Activated T-helper 17 cell treated with anti-CD3 and anti-CD28 coated beads, Interleukin-2, amount 50 U/mL, for 72 hours (primary cell): ENCODE data around the gene AKAP12. TPM values are rescaled to one million over a fixed set of nuclear protein-coding genes. Genes with fewer than 3 reads are reported as not detected.

ENCODE experiments used
- ATAC-seq: fragments of 150-1000 bp; cut with Tn5 transposase; replicated peaks from 2 replicates; pipeline ENCODE4 v1.10.0; 2021; ENCODE audit warnings: mild to moderate bottlenecking, moderate library complexity
- H3K27ac Mint-ChIP-seq: one replicate; pipeline ENCODE4 v1.8.0; 2022; ENCODE audit warnings: mixed read lengths
- H3K27me3 Mint-ChIP-seq: one replicate; pipeline ENCODE4 v1.8.0; 2022; ENCODE audit warnings: mixed read lengths
- H3K36me3 Mint-ChIP-seq: one replicate; pipeline ENCODE4 v1.8.0; 2022; ENCODE audit warnings: low read depth, mild to moderate bottlenecking, mixed read lengths
- H3K4me1 Mint-ChIP-seq: one replicate; pipeline ENCODE4 v1.8.0; 2022; ENCODE audit warnings: mixed read lengths
- H3K4me3 Mint-ChIP-seq: one replicate; pipeline ENCODE4 v1.8.0; 2022; ENCODE audit warnings: mild to moderate bottlenecking, mixed read lengths
- H3K9me3 Mint-ChIP-seq: one replicate; pipeline ENCODE4 v1.8.0; 2022; ENCODE audit warnings: mixed read lengths
- total RNA-seq, 2 donors: library from RNA; stranded (reverse); gene quantifications; one replicate each; pipeline ENCODE4 v1.2.3, GENCODE V29; 2022

AKAP12 gene
- total RNA-seq, 2 donors from 2014 or later, result 0.35 to 0.79 TPM

DNA sequence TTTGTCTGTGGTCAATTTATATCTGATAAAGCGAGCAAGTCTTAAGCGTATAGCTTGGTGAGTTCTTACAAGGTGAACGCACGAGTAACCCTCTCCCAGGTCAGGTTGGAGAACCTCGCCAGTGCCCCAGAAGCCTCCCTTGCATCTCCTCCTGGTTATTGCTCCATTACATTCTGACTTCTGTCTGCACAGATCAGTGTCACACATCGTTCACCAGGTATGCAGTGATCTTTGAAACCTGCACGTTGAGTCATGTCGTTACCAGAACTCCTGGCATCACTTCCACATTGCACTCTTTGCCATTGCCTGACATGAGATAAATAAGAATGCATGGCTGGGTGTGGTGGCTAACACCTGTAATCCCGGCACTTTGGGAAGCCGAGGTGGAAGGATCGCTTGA, 44.2 kb downstream of the AKAP12 start:
- no peaks in the 10 kb centered on the region for H3K36me3 Mint-ChIP-seq
- H3K9me3 Mint-ChIP-seq, result no peaks in the 10 kb centered on the region
- H3K27me3 Mint-ChIP-seq, result peaks cover 27% of the 10 kb centered on the region
- H3K4me1 Mint-ChIP-seq, result peaks cover 4% of the 10 kb centered on the region
- peak; percentile 29 for ATAC-seq
- H3K4me3 Mint-ChIP-seq, result no peak overlapping the region
- H3K27ac Mint-ChIP-seq, result no peak overlapping the region

DNA sequence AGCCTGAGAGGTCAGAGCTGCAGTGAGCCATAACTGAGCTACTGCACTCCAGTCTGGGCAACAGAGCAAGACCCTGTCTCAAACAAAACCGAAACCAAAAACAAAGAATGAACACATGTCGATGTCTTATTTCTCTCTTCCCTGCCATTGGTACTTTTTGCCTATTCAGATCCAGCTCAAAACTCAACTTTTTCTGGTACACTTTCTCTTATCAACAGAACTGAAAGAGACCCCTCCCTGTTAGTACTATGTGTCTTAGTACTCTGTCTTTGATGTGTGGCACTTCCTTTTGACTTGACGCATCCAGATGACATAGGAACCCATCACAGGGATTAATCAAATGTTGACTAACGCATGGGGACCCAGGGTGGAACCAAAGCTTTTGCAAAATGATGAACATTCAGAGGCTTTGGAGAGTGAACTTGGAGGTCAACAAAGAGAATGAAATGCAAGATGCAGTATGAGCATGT, 44.8 kb downstream of the AKAP12 start:
- H3K9me3 Mint-ChIP-seq, result no peaks in the 10 kb centered on the region

DNA sequence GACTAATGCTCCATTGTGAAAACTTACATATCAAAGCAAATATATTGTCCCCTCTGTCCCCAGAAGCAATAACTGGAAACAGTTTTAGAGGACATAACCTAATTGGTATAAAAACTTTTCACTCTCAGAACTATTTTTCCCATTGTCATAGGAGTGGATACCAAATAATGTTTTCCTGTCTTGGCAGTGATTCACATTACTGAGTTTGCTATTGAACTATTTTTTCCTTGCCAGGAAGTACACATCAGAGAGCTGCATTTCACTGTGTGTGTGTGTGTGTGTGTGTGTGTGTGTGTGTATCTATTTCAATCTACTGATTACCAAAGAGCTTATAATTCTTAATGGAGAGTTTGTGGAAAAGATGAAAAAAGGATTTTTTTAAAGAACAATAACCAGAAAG, 45.4 kb downstream of the AKAP12 start:
- H3K4me3 Mint-ChIP-seq, result peak overlapping the region; percentile 11
- H3K36me3 Mint-ChIP-seq, result no peaks in the 10 kb centered on the region
- ATAC-seq, result no peak
- peaks cover 27% of the 10 kb centered on the region for H3K27me3 Mint-ChIP-seq
- no peaks in the 10 kb centered on the region for H3K9me3 Mint-ChIP-seq
- H3K27ac Mint-ChIP-seq, result no peak overlapping the region
- peaks cover 11% of the 10 kb centered on the region for H3K4me1 Mint-ChIP-seq

More for the DNA sequence above, 44.8 kb downstream of the AKAP12 start:
- peak overlapping the region; percentile 11 for H3K4me3 Mint-ChIP-seq
- peaks cover 27% of the 10 kb centered on the region for H3K27me3 Mint-ChIP-seq
- H3K27ac Mint-ChIP-seq, result no peak overlapping the region
- H3K4me1 Mint-ChIP-seq, result peaks cover 6% of the 10 kb centered on the region
- H3K36me3 Mint-ChIP-seq, result no peaks in the 10 kb centered on the region
- ATAC-seq, result peak; percentile 75

DNA sequence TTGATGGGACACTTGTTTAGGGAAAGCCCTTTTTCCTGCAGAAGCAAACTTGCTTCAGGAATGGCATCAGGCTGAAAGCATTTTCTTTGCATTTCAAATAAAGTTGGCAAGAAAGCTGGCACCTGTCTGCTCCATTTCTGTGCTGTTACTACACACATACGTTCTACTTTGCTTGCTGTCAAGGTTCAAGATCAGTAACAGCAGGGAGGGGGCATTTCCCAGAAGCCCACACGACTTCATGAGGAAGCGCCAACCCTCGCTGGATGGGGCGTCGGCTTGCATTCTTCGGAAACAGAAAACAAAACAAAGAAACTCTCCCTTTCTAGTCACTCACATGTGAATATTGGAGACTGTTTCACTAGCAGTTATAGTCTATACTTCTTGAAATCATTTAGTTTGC, 46.4 kb downstream of the AKAP12 start:
- Mint-ChIP-seq H3K27me3 (peaks cover 30% of the 10 kb centered on the region), H3K9me3 (no peaks in the 10 kb centered on the region), H3K36me3 (no peaks in the 10 kb centered on the region), H3K27ac (no peak overlapping the region), H3K4me1 (peaks cover 11% of the 10 kb centered on the region), H3K4me3 (no peak overlapping the region)
- no peak for ATAC-seq

DNA sequence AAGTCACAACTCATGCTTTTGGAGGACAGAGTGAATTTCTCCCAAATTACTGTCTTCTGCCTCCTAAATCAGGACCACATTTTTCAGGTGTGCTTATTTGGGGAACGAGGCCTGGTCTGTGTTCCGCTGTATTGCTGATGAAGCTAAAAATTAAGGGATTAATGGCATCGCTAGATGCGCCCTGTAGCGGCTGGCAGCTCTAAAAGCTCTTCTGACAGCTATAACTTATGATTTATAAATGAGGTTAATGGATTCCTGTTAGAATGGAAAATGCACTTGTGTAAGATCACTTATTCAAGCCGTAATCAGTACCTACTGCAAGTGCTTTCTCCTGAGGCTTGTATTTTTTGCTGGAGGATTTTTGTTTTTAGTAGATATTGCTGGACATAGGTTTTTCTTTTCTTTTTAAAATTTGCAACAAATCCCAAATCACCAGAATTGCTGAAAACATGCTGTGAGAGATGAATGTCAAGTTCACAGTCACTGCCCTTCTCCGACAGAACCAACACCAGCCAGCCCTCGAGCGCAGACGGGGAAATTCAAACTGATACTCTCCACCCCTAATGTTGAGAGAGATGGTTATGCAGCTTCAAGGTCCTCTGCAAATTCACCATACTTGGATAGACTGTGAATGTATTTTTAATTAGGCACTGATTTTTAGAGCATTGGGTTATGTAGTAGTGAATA, 49.1 kb downstream of the AKAP12 start:
- H3K4me3 Mint-ChIP-seq, result no peak overlapping the region
- no peaks in the 10 kb centered on the region for H3K9me3 Mint-ChIP-seq
- ATAC-seq, result peak; percentile 53
- H3K27me3 Mint-ChIP-seq, result peaks cover 32% of the 10 kb centered on the region
- H3K4me1 Mint-ChIP-seq, result peaks cover 11% of the 10 kb centered on the region
- no peaks in the 10 kb centered on the region for H3K36me3 Mint-ChIP-seq
- H3K27ac Mint-ChIP-seq, result no peak overlapping the region

DNA sequence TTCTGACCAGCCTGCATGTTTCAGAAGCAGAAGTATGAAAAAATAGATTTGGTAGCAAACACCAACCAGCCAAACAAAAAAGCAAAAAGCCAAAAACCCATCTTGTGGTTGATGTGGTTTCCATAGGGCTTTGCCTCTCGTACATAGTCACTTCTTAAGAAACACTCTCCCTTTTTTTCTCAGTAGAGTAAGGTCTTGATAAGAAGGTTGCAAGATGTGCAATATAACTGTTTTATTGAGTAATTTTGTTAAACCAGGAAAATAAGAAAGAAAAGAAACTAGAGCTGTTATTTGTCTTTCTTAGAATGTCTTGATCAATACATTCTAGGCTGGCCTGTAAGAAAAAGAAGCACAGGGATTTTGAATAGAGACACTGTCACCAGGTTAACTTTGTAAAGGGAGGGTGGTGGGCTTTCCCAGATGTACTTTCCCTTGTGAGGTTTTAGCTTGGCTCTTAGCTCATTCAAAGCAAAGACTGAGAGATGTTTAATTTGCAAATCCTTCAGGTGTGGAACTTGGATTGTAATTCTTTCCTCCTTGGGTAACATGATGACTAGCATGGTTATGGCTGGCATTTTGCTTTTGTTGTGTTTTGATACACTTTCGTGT, 49.7 kb downstream of the AKAP12 start:
- H3K27me3 Mint-ChIP-seq, result peaks cover 31% of the 10 kb centered on the region
- H3K9me3 Mint-ChIP-seq, result no peaks in the 10 kb centered on the region
- H3K27ac Mint-ChIP-seq, result no peak overlapping the region
- H3K4me1 Mint-ChIP-seq, result peaks cover 10% of the 10 kb centered on the region
- H3K36me3 Mint-ChIP-seq, result no peaks in the 10 kb centered on the region
- peak; percentile 68 for ATAC-seq
- no peak overlapping the region for H3K4me3 Mint-ChIP-seq

DNA sequence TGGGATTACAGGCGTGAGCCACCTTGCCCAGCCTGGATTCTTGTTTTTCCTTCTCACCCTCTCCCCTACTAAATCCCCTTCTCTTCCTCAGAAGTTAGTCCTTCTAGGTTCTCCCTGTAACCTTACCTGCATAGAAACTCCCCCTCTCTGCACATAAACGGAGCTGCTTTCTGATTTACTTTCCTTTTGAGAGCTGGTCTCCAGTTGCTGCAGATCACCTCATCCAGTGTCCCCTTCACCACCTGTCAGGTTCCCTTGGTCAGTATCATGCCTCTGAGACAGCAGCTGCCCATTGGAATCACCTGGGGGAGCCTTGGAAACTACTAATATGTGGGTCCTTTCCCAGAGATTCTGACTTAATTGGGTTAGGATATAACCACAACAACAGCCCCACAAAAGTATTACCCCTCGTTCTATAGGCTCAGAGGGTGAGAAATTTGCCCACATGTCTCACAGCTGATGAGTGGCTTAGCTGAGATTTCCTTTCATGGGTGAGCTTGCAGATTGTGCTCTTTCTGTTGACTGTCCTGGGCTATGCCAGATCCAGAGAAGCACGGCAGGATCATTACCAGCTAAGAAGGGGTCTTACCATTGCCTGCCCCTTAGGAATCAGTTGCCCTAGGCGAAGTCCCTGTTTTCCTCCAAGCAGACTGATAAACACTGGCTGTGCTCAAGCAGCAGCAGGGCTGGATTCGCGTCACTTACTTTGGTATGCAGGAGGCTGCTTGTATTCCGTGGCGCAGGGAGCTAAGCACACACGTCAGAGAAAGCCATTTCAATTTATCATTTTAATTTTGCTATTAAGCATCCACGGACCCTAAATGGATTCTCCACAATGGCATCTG, 51.3 kb downstream of the AKAP12 start:
- Mint-ChIP-seq H3K27me3 (peaks cover 27% of the 10 kb centered on the region), H3K36me3 (no peaks in the 10 kb centered on the region), H3K9me3 (no peaks in the 10 kb centered on the region), H3K27ac (no peak overlapping the region), H3K4me3 (no peak overlapping the region), H3K4me1 (peaks cover 7% of the 10 kb centered on the region)
- no peak for ATAC-seq

DNA sequence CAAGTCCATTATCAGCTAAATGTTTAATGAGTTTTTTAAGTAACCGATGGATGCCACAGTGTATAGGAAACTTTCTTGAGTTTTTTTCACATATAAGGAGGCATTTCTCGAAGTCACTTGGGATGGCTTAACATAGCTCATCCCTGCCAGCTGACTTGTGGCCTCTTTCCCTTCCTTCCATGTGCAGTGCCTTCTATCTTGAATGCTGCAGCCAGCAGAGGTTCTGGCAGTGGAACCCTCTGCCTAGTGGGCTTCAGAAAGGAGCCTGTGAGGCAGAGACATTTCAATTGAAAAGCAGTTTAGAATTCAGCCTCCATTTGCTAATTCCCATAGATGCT, 51.9 kb downstream of the AKAP12 start:
- no peak overlapping the region for H3K4me3 Mint-ChIP-seq
- no peaks in the 10 kb centered on the region for H3K9me3 Mint-ChIP-seq
- H3K27me3 Mint-ChIP-seq, result peaks cover 24% of the 10 kb centered on the region
- no peak overlapping the region for H3K27ac Mint-ChIP-seq
- ATAC-seq, result no peak
- no peaks in the 10 kb centered on the region for H3K36me3 Mint-ChIP-seq
- peaks cover 7% of the 10 kb centered on the region for H3K4me1 Mint-ChIP-seq

DNA sequence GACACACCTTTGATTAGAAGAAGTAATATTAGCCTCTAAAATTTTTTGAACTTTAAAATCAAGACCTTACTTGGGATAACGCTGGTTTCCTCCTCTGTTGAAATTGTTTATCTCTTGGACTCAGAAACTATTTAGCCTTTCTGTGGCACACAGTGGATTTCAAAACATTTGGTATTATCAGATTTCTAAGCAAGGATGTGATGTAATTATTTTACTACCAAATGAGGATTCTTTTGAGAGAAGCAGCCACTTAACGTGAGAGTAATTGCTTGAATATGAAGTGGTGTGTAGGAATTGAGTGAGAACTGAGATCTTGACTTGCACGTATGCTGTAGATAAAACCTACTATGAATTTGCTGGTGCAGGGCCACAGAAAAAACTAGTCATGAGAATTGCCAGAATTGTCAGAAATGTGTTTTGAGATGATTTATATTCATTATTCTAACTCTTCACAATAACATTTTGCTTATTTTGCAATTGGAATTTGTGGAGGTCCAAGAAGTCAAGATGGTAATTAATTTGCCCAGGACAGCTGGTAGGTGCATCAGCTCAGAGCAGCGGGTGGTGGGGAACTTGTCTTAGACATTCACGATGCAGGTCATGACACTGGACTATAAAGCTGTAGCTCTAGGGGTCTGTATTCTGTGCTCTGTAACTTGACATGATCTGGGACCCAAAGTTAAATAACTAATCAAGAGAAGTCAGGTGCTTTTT, 53.4 kb downstream of the AKAP12 start:
- Mint-ChIP-seq H3K4me1 (peaks cover 7% of the 10 kb centered on the region), H3K36me3 (no peaks in the 10 kb centered on the region)

DNA sequence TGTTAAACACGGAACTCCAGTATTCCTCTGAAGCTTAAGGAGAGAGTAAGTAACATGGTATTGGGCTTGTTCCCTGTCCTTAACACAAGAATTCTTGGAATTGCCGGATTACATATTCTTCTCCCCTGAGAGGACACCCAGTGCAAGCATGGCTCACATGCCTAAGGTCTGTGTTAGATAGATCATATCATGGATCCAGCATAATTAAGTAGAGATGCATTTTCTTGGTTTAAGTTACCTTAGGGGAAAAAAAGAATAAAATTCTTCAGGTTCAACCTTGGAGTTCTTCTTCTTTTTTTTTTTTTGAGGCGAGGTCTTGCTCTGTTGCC, 53.9 kb downstream of the AKAP12 start:
- no peak for ATAC-seq
- Mint-ChIP-seq H3K4me3 (no peak overlapping the region), H3K27ac (no peak overlapping the region), H3K27me3 (peaks cover 28% of the 10 kb centered on the region), H3K36me3 (no peaks in the 10 kb centered on the region), H3K4me1 (peaks cover 7% of the 10 kb centered on the region), H3K9me3 (no peaks in the 10 kb centered on the region)

More for the DNA sequence above, 53.4 kb downstream of the AKAP12 start:
- H3K27me3 Mint-ChIP-seq, result peaks cover 28% of the 10 kb centered on the region
- ATAC-seq, result no peak
- no peak overlapping the region for H3K4me3 Mint-ChIP-seq
- no peak overlapping the region for H3K27ac Mint-ChIP-seq
- no peaks in the 10 kb centered on the region for H3K9me3 Mint-ChIP-seq

DNA sequence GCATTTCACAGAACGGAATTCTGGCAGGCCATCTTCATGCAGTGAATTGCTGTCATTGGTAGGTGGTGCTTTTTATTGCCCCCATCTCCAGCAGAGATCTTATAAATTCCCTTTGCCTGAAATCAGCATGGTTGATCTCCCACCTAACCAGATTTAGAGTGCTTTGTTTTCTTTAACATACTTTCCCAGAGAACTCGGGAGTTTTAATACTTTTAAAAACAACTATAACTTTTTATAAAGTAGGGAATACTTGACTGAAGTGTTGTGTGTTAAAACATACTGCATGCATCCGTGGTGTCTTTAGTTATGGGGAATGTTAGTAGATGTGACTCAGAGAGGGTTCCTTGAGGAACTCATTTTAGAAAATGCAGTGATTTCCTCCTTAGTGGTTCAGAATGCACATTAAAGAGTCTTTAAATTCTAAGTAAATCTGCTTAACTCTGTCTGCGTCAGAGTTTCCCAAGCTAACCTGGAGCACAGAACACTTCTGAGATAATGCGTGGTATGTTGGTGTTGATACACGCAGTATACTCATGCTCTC, 54.9 kb downstream of the AKAP12 start:
- Mint-ChIP-seq H3K36me3 (no peaks in the 10 kb centered on the region), H3K4me1 (peaks cover 5% of the 10 kb centered on the region), H3K27me3 (peaks cover 28% of the 10 kb centered on the region), H3K4me3 (no peak overlapping the region), H3K27ac (no peak overlapping the region), H3K9me3 (no peaks in the 10 kb centered on the region)
- no peak for ATAC-seq

DNA sequence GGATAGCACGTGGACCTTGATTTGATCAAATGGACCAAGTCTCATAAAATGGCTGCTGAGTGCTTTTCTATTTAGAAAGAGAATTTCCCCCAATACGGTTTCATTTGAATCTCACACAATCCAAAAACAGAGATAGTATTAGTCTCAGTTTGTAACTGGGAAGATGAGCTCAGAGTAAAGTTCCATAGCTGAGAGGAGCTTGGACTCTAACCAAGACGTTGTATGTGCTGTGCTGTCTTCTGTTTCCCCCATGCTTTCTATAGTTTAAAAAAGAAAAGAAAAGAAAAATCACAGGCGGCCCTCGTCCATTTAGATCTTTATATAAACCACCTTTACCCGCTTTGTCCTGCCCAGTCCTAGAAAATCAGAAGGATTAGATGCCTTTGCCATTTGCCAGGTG, 58.1 kb downstream of the AKAP12 start:
- peaks cover 20% of the 10 kb centered on the region for H3K27me3 Mint-ChIP-seq
- no peak for ATAC-seq
- H3K36me3 Mint-ChIP-seq, result no peaks in the 10 kb centered on the region
- H3K4me1 Mint-ChIP-seq, result no peaks in the 10 kb centered on the region
- H3K4me3 Mint-ChIP-seq, result no peak overlapping the region
- no peak overlapping the region for H3K27ac Mint-ChIP-seq
- no peaks in the 10 kb centered on the region for H3K9me3 Mint-ChIP-seq

DNA sequence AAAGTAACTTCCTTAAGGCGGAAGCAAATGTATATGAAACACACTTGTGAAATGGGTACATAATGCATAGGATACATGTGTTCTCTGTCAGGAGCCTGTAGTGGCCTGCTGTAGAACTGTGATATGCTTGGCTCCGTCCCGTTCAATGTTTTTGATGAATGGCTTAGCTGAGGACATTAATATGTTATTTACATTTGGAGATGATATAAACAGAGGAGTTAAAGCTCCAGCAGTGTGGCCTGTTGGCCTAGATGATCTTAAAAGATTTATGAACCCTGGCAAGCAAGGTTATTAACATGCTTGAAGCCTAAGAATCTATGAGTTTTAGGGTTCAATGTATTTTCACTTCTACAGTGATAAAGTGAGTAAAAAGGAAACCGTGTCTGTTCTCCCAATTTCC, 59.2 kb downstream of the AKAP12 start:
- Mint-ChIP-seq H3K4me1 (no peaks in the 10 kb centered on the region), H3K4me3 (no peak overlapping the region), H3K36me3 (no peaks in the 10 kb centered on the region), H3K9me3 (no peaks in the 10 kb centered on the region), H3K27me3 (peaks cover 13% of the 10 kb centered on the region), H3K27ac (no peak overlapping the region)
- no peak for ATAC-seq

DNA sequence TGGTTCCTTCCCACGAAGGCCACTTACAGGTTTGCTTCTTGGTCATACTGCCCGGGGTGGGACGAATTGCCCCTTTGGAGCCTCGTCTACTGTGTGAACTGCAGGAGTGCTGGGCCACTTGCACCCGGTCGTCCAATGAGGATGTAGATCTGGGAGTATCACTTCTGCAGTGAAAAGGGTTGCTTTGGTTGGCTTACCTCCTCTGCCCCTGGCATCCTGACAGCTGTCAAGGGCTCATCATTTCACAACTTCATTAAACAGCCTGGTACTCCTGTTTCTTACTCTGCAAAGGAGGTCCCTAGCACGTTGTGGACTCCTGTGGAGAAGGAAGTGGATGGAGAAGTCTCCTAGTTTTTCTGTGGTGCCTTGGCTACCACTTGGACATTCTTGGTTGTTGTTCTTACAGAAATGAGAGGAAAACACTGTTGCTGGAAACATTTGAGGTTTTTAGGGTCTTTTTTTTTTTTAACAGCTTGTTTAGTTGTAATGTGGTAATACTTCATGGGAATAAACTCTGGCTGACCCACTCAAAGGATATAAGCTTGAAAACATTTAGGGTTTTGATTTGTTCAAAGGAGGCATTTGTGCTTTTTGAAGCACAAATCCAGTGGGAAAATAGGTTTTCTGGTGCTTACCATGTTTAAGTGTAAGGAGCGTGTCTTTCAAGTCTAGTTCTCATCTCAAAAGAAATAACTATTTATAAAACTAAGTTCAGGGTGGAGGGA, 60.7 kb downstream of the AKAP12 start:
- H3K4me1 Mint-ChIP-seq, result no peaks in the 10 kb centered on the region
- H3K27ac Mint-ChIP-seq, result no peak overlapping the region
- H3K36me3 Mint-ChIP-seq, result no peaks in the 10 kb centered on the region
- no peak overlapping the region for H3K4me3 Mint-ChIP-seq
- no peak for ATAC-seq
- H3K27me3 Mint-ChIP-seq, result peaks cover 10% of the 10 kb centered on the region
- no peaks in the 10 kb centered on the region for H3K9me3 Mint-ChIP-seq
